Glutamatergic neuron (in vitro differentiated cells): ENCODE measurements around the gene MSX1. TPM values are rescaled to one million over a fixed set of nuclear protein-coding genes. Genes with fewer than 3 reads are reported as not detected.

Experiments
- DNase-seq: peaks from one replicate; pipeline ENCODE4 v3.0.0; 2022
- H3K27ac Mint-ChIP-seq: one replicate; pipeline ENCODE4 v1.8.0; 2020; ENCODE audit warnings: mild to moderate bottlenecking, mixed read lengths, inconsistent platforms; ENCODE audit not compliant: unreplicated experiment
- H3K27me3 Mint-ChIP-seq: one replicate; pipeline ENCODE4 v1.8.0; 2020; ENCODE audit warnings: mild to moderate bottlenecking, moderate library complexity, mixed read lengths, inconsistent platforms; ENCODE audit not compliant: unreplicated experiment
- H3K36me3 Mint-ChIP-seq: one replicate; pipeline ENCODE4 v1.8.0; 2020; ENCODE audit warnings: mild to moderate bottlenecking, mixed read lengths, inconsistent platforms; ENCODE audit not compliant: unreplicated experiment
- H3K4me1 Mint-ChIP-seq: one replicate; pipeline ENCODE4 v1.8.0; 2020; ENCODE audit warnings: mild to moderate bottlenecking, low read depth, mixed read lengths, inconsistent platforms; ENCODE audit not compliant: unreplicated experiment
- H3K4me3 Mint-ChIP-seq: one replicate; pipeline ENCODE4 v1.8.0; 2020; ENCODE audit warnings: mild to moderate bottlenecking, mixed read lengths, inconsistent platforms; ENCODE audit not compliant: unreplicated experiment
- H3K9me3 Mint-ChIP-seq: one replicate; pipeline ENCODE4 v1.8.0; 2020; ENCODE audit warnings: mild to moderate bottlenecking, moderate library complexity, mixed read lengths, inconsistent platforms; ENCODE audit not compliant: unreplicated experiment
- CTCF ChIP-seq: fragments of 200-600 bp; sonication (generic); IDR thresholded peaks from one replicate; pipeline ENCODE4 v1.5.0; 2021; ENCODE audit not compliant: partially characterized antibody, unreplicated experiment
- total RNA-seq: library from RNA; stranded (reverse); fragmentation: NEBNext Ultra II Directional; extraction: Animal tissue kit (Norgen Biotek cat#: 25700); gene quantifications from one replicate; pipeline ENCODE4 v1.2.1, GENCODE V29; 2021; ENCODE audit not compliant: unreplicated experiment

Gene MSX1
- total RNA-seq, 1 donor from 2014 or later: 0.22 TPM

DNA sequence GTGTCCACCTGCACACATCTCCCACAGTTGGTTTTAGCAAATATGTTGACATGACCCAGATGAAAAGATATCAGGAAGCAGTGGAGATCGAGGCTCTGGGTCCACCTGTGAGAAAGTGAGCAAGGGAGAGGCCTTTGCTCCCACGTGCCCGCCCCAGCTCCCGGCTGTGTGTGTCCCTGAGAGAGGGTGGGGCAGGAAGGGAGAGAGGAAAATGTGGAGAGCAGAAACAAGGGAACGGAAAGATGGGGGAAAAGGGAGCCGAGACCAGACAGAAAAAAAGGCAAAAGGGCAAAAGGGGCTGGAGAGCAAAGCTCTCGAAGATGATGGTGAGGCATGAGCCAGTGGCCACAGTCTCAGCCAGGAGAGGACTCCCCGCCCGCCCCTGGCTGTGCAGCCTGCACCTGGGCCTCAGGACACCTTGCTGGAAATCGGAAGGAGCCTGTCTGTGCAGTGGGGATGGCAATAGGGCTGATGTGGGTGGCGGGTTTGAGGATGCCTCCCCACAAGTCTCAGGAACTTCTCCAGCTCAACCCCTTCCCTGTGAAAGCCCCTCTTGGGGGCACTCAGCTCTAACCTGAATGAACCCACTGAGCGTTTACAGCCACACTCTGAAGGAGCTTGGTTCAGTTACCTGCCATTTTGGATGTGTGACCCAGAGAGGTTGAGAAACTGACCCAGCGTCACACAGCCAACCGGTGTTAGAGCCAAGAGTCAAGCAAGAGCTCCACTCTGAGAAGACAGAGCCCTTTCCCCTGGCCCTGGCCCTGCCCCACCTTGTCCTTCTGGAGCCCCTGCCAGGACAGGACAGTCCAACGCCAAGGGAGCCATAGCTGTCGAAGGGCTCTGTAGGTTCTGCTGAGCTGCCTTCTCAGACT, 20.3 kb upstream of the MSX1 start:
- Mint-ChIP-seq H3K36me3 (peaks cover 3% of the 10 kb centered on the region), H3K9me3 (no peaks in the 10 kb centered on the region), H3K4me3 (no peak overlapping the region), H3K27me3 (peaks cover 8% of the 10 kb centered on the region), H3K4me1 (peaks cover 5% of the 10 kb centered on the region), H3K27ac (no peak overlapping the region)
- no peak for DNase-seq
- no peak for TF ChIP-seq CTCF

GRCh38 chr4:4840351-4840750, 19.1 kb upstream of the MSX1 start:
- peaks cover under 1% of the 10 kb centered on the region for H3K36me3 Mint-ChIP-seq
- DNase-seq: no peak
- no peak for TF ChIP-seq CTCF
- H3K4me3 Mint-ChIP-seq: no peak overlapping the region
- no peak overlapping the region for H3K27ac Mint-ChIP-seq
- H3K4me1 Mint-ChIP-seq: peaks cover 5% of the 10 kb centered on the region
- no peaks in the 10 kb centered on the region for H3K9me3 Mint-ChIP-seq
- H3K27me3 Mint-ChIP-seq: peaks cover 9% of the 10 kb centered on the region

DNA sequence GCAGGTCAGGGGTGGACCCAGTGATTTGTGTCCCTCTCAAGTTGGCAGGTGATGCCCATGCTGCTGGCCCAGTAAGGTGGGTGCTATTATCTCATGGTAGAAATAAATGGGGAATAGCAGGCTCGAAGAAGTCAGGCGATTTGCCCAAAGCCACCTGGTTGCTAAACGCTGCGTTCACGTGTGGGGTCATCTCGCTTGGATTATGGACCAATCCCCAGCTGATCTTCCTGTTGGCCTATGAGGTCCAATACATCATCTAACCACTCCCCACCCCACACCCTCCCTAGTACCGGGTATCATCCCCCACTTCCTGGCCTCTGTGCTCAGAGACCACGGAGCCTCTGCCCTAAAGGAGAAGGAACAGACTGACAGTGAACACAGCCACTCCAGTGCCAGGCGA, 18.3 kb upstream of the MSX1 start:
- TF ChIP-seq CTCF: no peak
- peaks cover 5% of the 10 kb centered on the region for H3K4me1 Mint-ChIP-seq
- DNase-seq: no peak
- H3K36me3 Mint-ChIP-seq: no peaks in the 10 kb centered on the region
- no peaks in the 10 kb centered on the region for H3K9me3 Mint-ChIP-seq
- H3K27me3 Mint-ChIP-seq: peaks cover 11% of the 10 kb centered on the region
- no peak overlapping the region for H3K27ac Mint-ChIP-seq
- H3K4me3 Mint-ChIP-seq: no peak overlapping the region

GRCh38 chr4:4842476-4843441, 16.7 kb upstream of the MSX1 start:
- peaks cover 11% of the 10 kb centered on the region for H3K27me3 Mint-ChIP-seq
- TF ChIP-seq CTCF: no peak
- DNase-seq: no peak
- no peak overlapping the region for H3K4me3 Mint-ChIP-seq
- H3K36me3 Mint-ChIP-seq: no peaks in the 10 kb centered on the region
- peaks cover 2% of the 10 kb centered on the region for H3K9me3 Mint-ChIP-seq
- no peak overlapping the region for H3K27ac Mint-ChIP-seq
- H3K4me1 Mint-ChIP-seq: peaks cover 2% of the 10 kb centered on the region
